ENCODE results near the gene RASAL2. TPM values are rescaled to one million over a fixed set of nuclear protein-coding genes. Genes with fewer than 3 reads are reported as not detected.
A peak's percentile ranks its signal among the peaks of the same experiment; 100 is the strongest.

Gene RASAL2
- total and polyA plus RNA-seq, 2 of the 13 experiments (the other 11 are each of a cell fraction or from before 2014, with no cell fraction given), result 5.4 to 5.9 TPM

- TF ChIP-seq NCOA1 (CRISPR knock-in tag; IDR thresholded peaks at IDR 0.05), result peak; percentile 26; the same call in 1 of the 2 replicates
- TF ChIP-seq MAF1 (CRISPR knock-in tag; IDR thresholded peaks at IDR 0.05; ENCODE audit: borderline replicate concordance), result no peak
- no peak for TF ChIP-seq SP5 (CRISPR knock-in tag; IDR thresholded peaks at IDR 0.05; ENCODE audit: borderline replicate concordance, low read depth)
- no peak for TF ChIP-seq ZNF550 (CRISPR knock-in tag; IDR thresholded peaks at IDR 0.05; ENCODE audit: borderline replicate concordance)
- peak; percentile 26; the same call in 1 of the 2 replicates for TF ChIP-seq ZNF143 (CRISPR knock-in tag; IDR thresholded peaks at IDR 0.05)
- TF ChIP-seq MTERF4 (CRISPR knock-in tag; IDR thresholded peaks at IDR 0.05), result no peak
- no peak for TF ChIP-seq THAP8 (CRISPR knock-in tag; IDR thresholded peaks at IDR 0.05; ENCODE audit: borderline replicate concordance)
- TF ChIP-seq YEATS2 (CRISPR knock-in tag; IDR thresholded peaks at IDR 0.05; ENCODE audit: borderline replicate concordance), result 0 out of 2 replicates have a peak, but pooled peaks have one; percentile 14
- TF ChIP-seq POLR2AphosphoS5 (IDR thresholded peaks at IDR 0.05; ENCODE audit: low read depth, low read length), result no peak
- TF ChIP-seq ZNF121 (CRISPR knock-in tag; IDR thresholded peaks at IDR 0.05), result no peak
- no peak for TF ChIP-seq ZNF777 (CRISPR knock-in tag; IDR thresholded peaks at IDR 0.05)
- no peak for TF ChIP-seq LCORL (IDR thresholded peaks at IDR 0.05)
- TF ChIP-seq LCORL (CRISPR knock-in tag; IDR thresholded peaks at IDR 0.05), result no peak
- TF ChIP-seq TFDP2 (CRISPR knock-in tag; IDR thresholded peaks at IDR 0.05), result no peak
- 0 out of 2 replicates have a peak, but pooled peaks have one; percentile 12 for TF ChIP-seq KMT2A (CRISPR knock-in tag; IDR thresholded peaks at IDR 0.05)
- peak; percentile 7; the same call in 1 of the 2 replicates for TF ChIP-seq ISL2 (CRISPR knock-in tag; IDR thresholded peaks at IDR 0.05)
- TF ChIP-seq IRF2 (CRISPR knock-in tag; IDR thresholded peaks at IDR 0.05), result peak; percentile 22; the same call in 1 of the 2 replicates
- 0 out of 2 replicates have a peak, but pooled peaks have one; percentile 2 for TF ChIP-seq ZSCAN29 (CRISPR knock-in tag; conservative IDR thresholded peaks at IDR 0.05)
- no peak for TF ChIP-seq JDP2 (CRISPR knock-in tag; IDR thresholded peaks at IDR 0.05; ENCODE audit: borderline replicate concordance)
- no peak for TF ChIP-seq ZBTB33 (CRISPR knock-in tag; IDR thresholded peaks at IDR 0.05)
- TF ChIP-seq TAF1 (CRISPR knock-in tag; IDR thresholded peaks at IDR 0.05), result 0 out of 2 replicates have a peak, but pooled peaks have one; percentile 4
- TF ChIP-seq HDAC1 (CRISPR knock-in tag; IDR thresholded peaks at IDR 0.05), result no peak; the same call in 1 of the 2 replicates
- 0 out of 2 replicates have a peak, but pooled peaks have one; percentile 58 for TF ChIP-seq SIN3A (IDR thresholded peaks at IDR 0.05; ENCODE audit: borderline replicate concordance, low read depth, low read length)
- TF ChIP-seq RFX3 (CRISPR knock-in tag; IDR thresholded peaks at IDR 0.05), result no peak
- TF ChIP-seq FOXJ3 (CRISPR knock-in tag; IDR thresholded peaks at IDR 0.05; ENCODE audit: borderline replicate concordance), result peak; percentile 52; the same call in 1 of the 2 replicates
- peak; percentile 51; the same call in 1 of the 2 replicates for TF ChIP-seq KDM5A (IDR thresholded peaks at IDR 0.05; ENCODE audit: borderline replicate concordance, low read length)
- no peak for TF ChIP-seq SYNCRIP (IDR thresholded peaks at IDR 0.05; ENCODE audit: insufficient read depth, low read depth, low read length)
- no peak for TF ChIP-seq ZNF572 (CRISPR knock-in tag; IDR thresholded peaks at IDR 0.05)
Observed at GRCh38 chr1:178092878-178093493, 918 bp upstream of the RASAL2 start (continued).

Measured in HepG2 (cell line).